ENCODE results near the gene CDAN1. TPM values are rescaled to one million over a fixed set of nuclear protein-coding genes. Genes with fewer than 3 reads are reported as not detected.

The CDAN1 gene
- total and polyA plus RNA-seq, 7 donors, result 3.7 to 7.9 (median 5.2) TPM

GRCh38 chr15:42693942-42694341 is 43.0 kb downstream of the CDAN1 start:
- Histone ChIP-seq H3K4me3 (no peak overlapping the region), H3K27ac (no peak overlapping the region), H3K27me3 (ENCODE audit: insufficient read depth in 3 of 3, low read length in 2 of 3) (no peaks in the 10 kb centered on the region), H3K9me3 (no peaks in the 10 kb centered on the region), H3K4me1 (no peaks in the 10 kb centered on the region), H3K36me3 (ENCODE audit: insufficient read depth in 1 of 2, low read depth in 1 of 2) (peaks cover 0 to 41% of the 10 kb centered on the region in 2 donors)
- intact Hi-C loops (cut with DNase I), result no loop called here
- 94 to 97% (median 96%) methylated on average over 6 of the region's 6 CpGs for WGBS, 3 donors
- ATAC-seq, result no peak
- DNase-seq, result no peak
- TF ChIP-seq CTCF (IDR thresholded peaks at IDR 0.05), result no peak

- DNase-seq (no peak), ATAC-seq (no peak)
- no peak overlapping the region for H3K27ac ChIP-seq
- no peak for TF ChIP-seq CTCF (IDR thresholded peaks at IDR 0.05)
- peaks cover 0 to 41% of the 10 kb centered on the region in 2 donors for H3K36me3 ChIP-seq (ENCODE audit: insufficient read depth in 1 of 2, low read depth in 1 of 2)
- intact Hi-C loops (cut with DNase I), result no loop called here
- WGBS, 3 donors, result 95 to 99% (median 96%) methylated on average over 6 of the region's 6 CpGs
- no peaks in the 10 kb centered on the region for H3K4me1 ChIP-seq
- H3K4me3 ChIP-seq, result no peak overlapping the region
- H3K9me3 ChIP-seq, result no peaks in the 10 kb centered on the region
- no peaks in the 10 kb centered on the region for H3K27me3 ChIP-seq (ENCODE audit: insufficient read depth in 3 of 3, low read length in 2 of 3)
These were observed 43.4 kb downstream of the CDAN1 start for GRCh38 chr15:42693496-42693895.

GRCh38 chr15:42692997-42693396 is 43.9 kb downstream of the CDAN1 start:
- Histone ChIP-seq H3K27ac (no peak overlapping the region), H3K27me3 (ENCODE audit: insufficient read depth in 3 of 3, low read length in 2 of 3) (no peaks in the 10 kb centered on the region), H3K9me3 (no peaks in the 10 kb centered on the region), H3K4me3 (no peak overlapping the region), H3K36me3 (ENCODE audit: insufficient read depth in 1 of 2, low read depth in 1 of 2) (peaks cover 0 to 41% of the 10 kb centered on the region in 2 donors), H3K4me1 (no peaks in the 10 kb centered on the region)
- DNase-seq (no peak), ATAC-seq (no peak)
- intact Hi-C loops (cut with DNase I), result no loop called here
- no peak for TF ChIP-seq CTCF (IDR thresholded peaks at IDR 0.05)
- 83 to 95% (median 91%) methylated on average over 4 of the region's 4 CpGs for WGBS, 3 donors

- Histone ChIP-seq H3K9me3 (no peaks in the 10 kb centered on the region), H3K4me1 (no peaks in the 10 kb centered on the region), H3K27me3 (ENCODE audit: insufficient read depth in 3 of 3, low read length in 2 of 3) (no peaks in the 10 kb centered on the region), H3K4me3 (no peak overlapping the region), H3K27ac (no peak overlapping the region), H3K36me3 (ENCODE audit: insufficient read depth in 1 of 2, low read depth in 1 of 2) (peaks cover 0 to 36% of the 10 kb centered on the region in 2 donors)
- WGBS, 3 donors, result 89 to 100% (median 94%) methylated on average over 1 of the region's 1 CpG
- TF ChIP-seq CTCF (IDR thresholded peaks at IDR 0.05), result no peak
- intact Hi-C loops (cut with DNase I), result no loop called here
- DNase-seq (no peak), ATAC-seq (no peak)
These were observed 44.4 kb downstream of the CDAN1 start for GRCh38 chr15:42692536-42692935.

GRCh38 chr15:42691770-42692169 is 45.2 kb downstream of the CDAN1 start:
- Histone ChIP-seq H3K27ac (no peak overlapping the region), H3K36me3 (ENCODE audit: insufficient read depth in 1 of 2, low read depth in 1 of 2) (peaks cover 0 to 37% of the 10 kb centered on the region in 2 donors), H3K27me3 (ENCODE audit: insufficient read depth in 3 of 3, low read length in 2 of 3) (no peaks in the 10 kb centered on the region), H3K9me3 (no peaks in the 10 kb centered on the region), H3K4me3 (no peak overlapping the region), H3K4me1 (no peaks in the 10 kb centered on the region)
- WGBS, 3 donors, result 75 to 81% (median 79%) methylated on average over 9 of the region's 9 CpGs
- DNase-seq (no peak), ATAC-seq (no peak)
- TF ChIP-seq CTCF (IDR thresholded peaks at IDR 0.05), result no peak
- intact Hi-C loops (cut with DNase I), result no loop called here
